ENCODE data around the gene PTPRG.

Gene PTPRG

GRCh38 chr3:61903931-61904657, 342.7 kb downstream of the PTPRG start:
- no peak for DNase-seq

- DNase-seq, result no peak
These were observed 345.9 kb downstream of the PTPRG start for GRCh38 chr3:61907210-61907795.

DNA sequence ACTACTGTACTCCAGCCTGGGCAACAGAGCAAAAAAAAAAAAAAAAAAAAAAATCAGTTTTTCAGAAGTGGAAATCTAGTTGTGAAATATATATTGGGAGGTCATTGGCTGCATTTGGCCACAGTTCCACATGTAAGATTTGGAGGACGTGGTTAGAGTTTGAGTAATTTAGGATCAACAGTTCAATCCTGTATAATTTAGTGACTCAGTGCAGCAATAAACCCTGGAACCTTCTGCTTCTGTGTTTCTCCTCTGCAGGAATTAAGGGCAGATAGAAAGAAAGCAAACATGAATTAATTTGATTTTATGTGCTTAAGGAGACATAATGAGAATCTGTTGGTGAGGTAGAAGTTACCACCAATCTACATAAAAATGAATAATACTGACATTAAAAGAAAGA, 347.0 kb downstream of the PTPRG start:
- no peak for DNase-seq

DNA sequence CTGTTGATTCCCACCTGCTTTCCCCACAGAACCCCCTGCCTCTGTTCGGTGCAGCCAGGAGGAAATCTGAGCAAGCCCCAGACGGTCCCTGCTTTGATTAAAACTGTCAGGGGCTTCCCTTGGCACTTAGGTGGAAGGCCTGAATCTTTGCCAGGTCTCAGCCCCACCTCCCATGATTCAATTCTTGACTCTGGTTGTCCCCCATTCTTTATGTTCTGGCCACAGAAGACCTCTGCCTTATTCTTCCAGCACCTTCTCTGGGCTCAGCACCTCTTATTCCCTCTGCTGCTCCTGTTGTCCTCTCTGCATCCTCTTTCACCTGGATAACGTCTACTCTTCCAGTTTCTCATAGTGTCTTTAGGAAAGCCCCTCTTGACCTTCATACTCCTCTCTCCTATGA, 349.4 kb downstream of the PTPRG start:
- no peak for DNase-seq

- no peak for DNase-seq
These were observed 350.8 kb downstream of the PTPRG start for GRCh38 chr3:61912158-61912557.

GRCh38 chr3:61913701-61914100, 352.3 kb downstream of the PTPRG start:
- DNase-seq, result no peak

DNA sequence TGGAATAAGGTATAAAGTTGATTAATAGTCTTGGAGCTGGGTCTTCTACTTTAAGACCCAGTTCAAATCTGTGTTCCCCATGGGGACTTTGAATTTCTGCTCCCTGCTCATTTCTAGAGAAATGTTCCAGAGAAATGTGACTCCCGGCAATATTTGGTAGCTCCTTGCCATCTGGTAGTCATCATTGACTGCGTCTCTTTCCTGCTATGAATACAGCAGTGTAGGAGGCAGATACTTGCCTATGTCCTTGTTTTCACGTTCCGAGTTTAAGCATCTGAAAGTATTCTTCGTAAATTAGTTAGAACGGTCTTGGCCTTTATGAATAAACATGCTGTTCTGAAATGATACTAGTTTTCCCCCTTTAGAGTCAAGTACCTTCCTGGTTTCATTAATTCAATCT, 352.9 kb downstream of the PTPRG start:
- DNase-seq, result no peak

GRCh38 chr3:61915296-61915695, 353.9 kb downstream of the PTPRG start:
- no peak for DNase-seq

- no peak for DNase-seq
These were observed 358.0 kb downstream of the PTPRG start for GRCh38 chr3:61919371-61919770.

DNA sequence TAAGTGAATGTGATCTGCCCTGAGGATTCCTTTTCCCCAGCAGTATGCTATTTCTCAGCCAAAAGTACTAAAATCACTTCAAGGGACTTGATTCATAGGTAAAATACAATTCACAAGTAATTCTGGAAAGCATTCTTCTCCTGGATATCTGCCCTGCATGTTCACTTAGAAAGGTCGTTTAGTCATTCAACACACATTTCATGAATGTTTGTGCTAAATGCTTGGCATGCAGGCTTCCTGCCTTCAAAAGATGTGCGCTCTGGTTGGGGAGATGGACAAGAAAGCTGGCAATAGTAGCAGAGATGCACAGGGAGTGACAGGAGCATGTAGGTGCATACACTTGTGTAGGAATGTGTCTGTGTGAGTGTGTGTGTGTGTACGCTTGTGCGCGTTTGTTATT, 360.7 kb downstream of the PTPRG start:
- DNase-seq, result no peak

DNA sequence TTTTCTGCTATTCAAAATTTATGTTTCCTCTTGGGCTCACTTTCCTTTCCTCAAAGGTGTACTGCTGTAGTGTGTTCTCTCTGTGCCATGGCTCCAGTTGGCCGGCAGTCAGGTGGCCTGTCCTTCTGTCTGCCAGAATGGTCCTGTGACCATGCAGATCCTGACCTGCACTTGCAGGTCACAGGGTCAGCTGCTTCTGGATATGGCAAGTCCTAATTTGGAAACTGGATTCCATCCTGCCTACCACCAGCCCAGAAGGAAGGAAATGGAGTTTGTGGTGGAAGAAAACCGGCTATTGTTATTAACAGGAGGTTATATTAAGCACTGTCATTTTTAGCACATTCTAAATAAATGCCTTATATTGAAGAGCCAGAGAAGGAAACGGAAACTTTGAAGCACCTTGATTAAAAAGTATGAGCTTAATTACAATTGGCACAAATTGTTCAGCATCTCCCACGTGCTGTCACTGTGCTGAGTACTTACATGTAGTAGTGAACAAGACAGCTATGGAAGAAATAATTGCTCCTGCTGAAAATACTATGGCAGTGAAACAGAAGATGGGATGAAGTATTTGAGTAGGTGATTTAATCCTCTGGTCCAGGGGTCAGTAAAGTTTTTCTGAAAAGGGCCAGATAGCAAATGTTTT, 362.8 kb downstream of the PTPRG start:
- no peak for DNase-seq

GRCh38 chr3:61924991-61925390, 363.6 kb downstream of the PTPRG start:
- DNase-seq, result no peak

- DNase-seq, result no peak
These were observed 364.4 kb downstream of the PTPRG start for GRCh38 chr3:61925721-61926120.

DNA sequence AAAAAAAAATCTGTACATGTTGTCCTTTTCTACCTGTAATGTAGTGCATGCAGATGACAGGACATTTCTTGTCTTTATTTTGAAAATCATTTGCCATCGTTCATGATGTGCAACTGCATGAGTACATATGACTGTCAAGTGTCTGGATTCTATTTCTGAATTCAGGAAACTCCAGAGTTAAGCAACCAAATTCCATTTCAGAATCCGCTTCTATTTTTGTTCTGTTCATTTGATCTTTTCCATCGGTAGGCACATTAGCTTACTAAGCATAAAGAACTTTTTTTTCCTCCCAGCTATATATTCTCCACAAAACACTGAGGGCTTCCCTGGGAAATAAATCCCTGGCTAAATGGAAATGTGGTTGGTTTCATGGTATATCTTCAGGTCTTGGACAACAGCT, 365.6 kb downstream of the PTPRG start:
- DNase-seq, result no peak

DNA sequence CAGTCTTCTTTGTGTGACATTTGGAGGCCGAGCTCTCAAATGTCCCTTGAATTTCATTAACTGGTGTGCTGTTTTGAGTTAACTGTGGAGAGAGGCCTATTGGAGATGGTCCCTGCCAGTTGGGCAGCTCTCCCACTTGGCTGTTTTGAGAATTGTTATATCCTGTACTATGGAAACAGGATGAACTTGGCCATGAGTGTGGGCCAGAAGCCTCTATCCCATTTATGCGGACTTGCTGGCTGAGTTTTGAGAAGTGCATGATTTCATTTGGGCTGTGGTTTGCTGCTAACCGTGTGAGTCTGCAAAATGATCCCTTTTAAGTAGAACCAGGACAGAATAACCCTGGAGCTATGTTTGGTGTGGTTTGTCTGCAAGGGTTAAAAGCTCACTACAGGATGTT, 366.0 kb downstream of the PTPRG start:
- DNase-seq, result no peak

GRCh38 chr3:61928039-61928438, 366.7 kb downstream of the PTPRG start:
- DNase-seq, result no peak

DNA sequence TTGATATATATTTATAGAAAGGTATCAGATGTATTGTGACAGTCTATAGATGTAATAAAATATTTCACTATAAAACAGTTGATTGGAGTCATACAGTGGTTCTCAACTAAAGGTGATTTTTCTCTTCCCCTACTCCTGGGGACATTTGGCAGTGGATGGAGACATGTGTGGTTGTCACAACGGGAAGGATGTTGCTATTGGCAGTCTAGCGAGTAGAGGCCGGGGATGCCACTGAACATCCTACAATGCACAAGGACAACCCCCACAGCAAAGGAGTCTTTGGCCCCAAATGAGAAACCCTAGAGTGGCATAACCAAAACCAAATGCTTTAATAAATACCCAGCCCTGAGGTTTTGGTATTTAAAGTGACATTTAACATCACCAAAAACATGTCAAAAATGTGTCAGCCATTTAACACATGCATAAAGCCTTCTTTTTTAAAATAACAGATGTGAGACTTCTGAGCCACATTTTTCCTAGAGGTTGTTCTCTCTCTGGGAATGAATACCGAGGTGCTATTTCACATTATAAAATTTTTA, 367.5 kb downstream of the PTPRG start:
- no peak for DNase-seq

DNA sequence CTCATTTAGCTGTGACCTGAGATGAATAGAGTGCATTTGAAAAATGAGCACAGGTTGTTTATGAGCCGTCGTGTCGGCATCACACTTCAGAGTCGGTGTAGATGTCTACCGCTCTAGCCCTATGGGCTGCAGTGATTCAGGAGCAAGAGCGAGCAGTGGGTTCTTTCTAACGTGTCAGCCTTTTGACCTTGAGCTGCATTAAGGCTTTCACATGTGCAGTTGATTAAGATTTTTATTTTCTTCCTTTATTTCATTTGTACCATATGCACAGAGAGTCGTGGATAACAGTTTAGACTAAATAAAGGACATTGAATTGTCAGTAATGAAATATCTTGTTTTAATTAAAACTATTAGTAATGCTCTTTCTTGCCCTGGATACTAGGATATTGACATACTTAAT, 368.2 kb downstream of the PTPRG start:
- no peak for DNase-seq

- no peak for DNase-seq
These were observed 371.1 kb downstream of the PTPRG start for GRCh38 chr3:61932499-61932898.

DNA sequence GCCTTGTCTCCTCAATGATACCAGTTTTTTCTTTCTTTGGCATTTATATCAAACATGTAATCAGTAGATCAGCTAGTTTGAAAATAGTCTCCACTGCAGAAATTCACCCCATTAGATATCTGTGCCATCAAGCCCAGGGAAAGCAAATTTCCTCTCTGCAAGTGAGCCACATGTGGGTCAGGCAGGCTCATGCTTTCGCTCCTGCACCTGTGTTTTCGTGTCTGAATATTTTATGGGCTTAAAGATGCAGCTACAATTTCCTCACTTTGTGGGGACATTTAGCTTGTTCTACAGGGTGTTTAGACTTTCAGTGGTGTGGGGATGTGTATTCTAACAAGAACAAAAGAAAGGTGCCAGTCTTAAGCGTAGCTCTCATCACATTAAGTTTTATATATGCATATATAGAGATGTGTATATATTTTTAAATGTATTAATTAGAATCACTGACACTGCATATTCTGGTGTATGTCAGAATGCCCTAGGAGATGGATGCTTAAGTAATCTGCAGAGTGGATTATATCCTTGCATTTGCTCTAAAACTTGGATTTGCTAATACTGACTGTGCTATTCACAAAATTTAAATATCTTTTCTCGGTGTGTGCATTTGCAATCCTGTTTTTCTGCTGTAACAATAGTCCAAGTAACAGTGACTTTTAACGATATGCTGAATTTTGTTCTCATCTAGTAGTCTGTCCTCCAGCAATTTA, 372.6 kb downstream of the PTPRG start:
- DNase-seq, result no peak

- DNase-seq, result no peak
These were observed 373.1 kb downstream of the PTPRG start for GRCh38 chr3:61934505-61934871.

- no peak for DNase-seq
These were observed 374.4 kb downstream of the PTPRG start for GRCh38 chr3:61935814-61936213.

- peak; percentile 0 for DNase-seq
These were observed 375.1 kb downstream of the PTPRG start for GRCh38 chr3:61936344-61936937.

Measured in NCI-H774 (cell line).